Measurements from ENCODE around the gene TMEM184A.

DNA sequence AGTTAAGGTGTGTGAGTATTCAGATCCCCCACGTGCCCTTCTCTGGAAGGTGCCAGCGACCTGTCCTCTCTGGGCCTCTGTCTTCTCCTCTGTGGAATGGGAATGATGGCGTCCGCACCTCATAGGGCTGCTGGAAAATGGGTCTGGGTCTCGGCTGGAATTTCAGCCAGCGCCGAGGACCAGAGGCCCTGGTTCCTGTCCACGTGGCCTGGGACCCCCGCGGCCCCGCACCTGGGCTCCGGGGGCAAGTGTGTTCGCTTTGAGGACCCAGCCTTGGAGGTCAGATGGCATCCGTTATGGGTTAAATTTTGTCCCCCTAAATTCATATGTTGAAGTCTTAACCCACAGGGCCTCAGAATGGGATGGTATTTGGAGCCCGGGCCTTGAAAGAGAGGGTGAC, 46.4 kb upstream of the TMEM184A start:
- TF ChIP-seq, protein P1, sequence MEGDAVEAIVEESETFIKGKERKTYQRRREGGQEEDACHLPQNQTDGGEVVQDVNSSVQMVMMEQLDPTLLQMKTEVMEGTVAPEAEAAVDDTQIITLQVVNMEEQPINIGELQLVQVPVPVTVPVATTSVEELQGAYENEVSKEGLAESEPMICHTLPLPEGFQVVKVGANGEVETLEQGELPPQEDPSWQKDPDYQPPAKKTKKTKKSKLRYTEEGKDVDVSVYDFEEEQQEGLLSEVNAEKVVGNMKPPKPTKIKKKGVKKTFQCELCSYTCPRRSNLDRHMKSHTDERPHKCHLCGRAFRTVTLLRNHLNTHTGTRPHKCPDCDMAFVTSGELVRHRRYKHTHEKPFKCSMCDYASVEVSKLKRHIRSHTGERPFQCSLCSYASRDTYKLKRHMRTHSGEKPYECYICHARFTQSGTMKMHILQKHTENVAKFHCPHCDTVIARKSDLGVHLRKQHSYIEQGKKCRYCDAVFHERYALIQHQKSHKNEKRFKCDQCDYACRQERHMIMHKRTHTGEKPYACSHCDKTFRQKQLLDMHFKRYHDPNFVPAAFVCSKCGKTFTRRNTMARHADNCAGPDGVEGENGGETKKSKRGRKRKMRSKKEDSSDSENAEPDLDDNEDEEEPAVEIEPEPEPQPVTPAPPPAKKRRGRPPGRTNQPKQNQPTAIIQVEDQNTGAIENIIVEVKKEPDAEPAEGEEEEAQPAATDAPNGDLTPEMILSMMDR (IDR thresholded peaks at IDR 0.05; ENCODE audit: low read depth, low read length) = no peak
- TF ChIP-seq EZH2phosphoT487 (IDR thresholded peaks at IDR 0.05; ENCODE audit: low read depth) = no peak
